H7 (cell line): ENCODE results near the gene DOP1A. TPM values are rescaled to one million over a fixed set of nuclear protein-coding genes. Genes with fewer than 3 reads are reported as not detected.

ENCODE experiments used
- total RNA-seq: library from RNA; depleted of rRNA; stranded (reverse); fragments of >200 nt; shearing (Covaris generic); gene quantifications from 2 replicates; pipeline ENCODE4 v1.2.3, GENCODE V29; 2014; rRNA removed

Gene DOP1A
- total RNA-seq, 1 experiment from 2014 or later, result 10.2 TPM

Other genes starting within 250 kb of the DOP1A start
- 12.0 and 12.2 TPM in 2 replicates for gene UBE3D, start 1.8 kb upstream of the DOP1A start, total RNA-seq
- 36.9 and 47.4 TPM in 2 replicates for gene PGM3, start 125.6 kb downstream of the DOP1A start, total RNA-seq
- gene RWDD2A, start 125.7 kb downstream of the DOP1A start, total RNA-seq, result 2.6 and 3.2 TPM in 2 replicates